GM21528 (cell line): ENCODE measurements around the gene ABCA12.

Experiments used
- ATAC-seq: cut with Tn5 transposase; IDR thresholded peaks from one replicate; pipeline ENCODE4 v1.9.1; 2021; ENCODE audit warnings: mild to moderate bottlenecking, moderate library complexity; ENCODE audit not compliant: unreplicated experiment, low FRiP score

ABCA12 gene

GRCh38 chr2:214995409-214995808, 143.0 kb downstream of the ABCA12 start:
- ATAC-seq = peak; percentile 49

- no peak for ATAC-seq
Measured at GRCh38 chr2:214992911-214993310, 145.5 kb downstream of the ABCA12 start.

GRCh38 chr2:214989187-214989586, 149.2 kb downstream of the ABCA12 start:
- ATAC-seq = no peak

- no peak for ATAC-seq
Measured at GRCh38 chr2:214987261-214987660, 151.2 kb downstream of the ABCA12 start.

GRCh38 chr2:214985619-214986018, 152.8 kb downstream of the ABCA12 start:
- no peak for ATAC-seq

GRCh38 chr2:214966420-214966819, 172.0 kb downstream of the ABCA12 start:
- ATAC-seq = no peak

- ATAC-seq = no peak
Measured at GRCh38 chr2:214960677-214961076, 177.7 kb downstream of the ABCA12 start.

GRCh38 chr2:214946949-214947348, 191.5 kb downstream of the ABCA12 start:
- ATAC-seq = no peak

GRCh38 chr2:214934006-214934405, 204.4 kb downstream of the ABCA12 start:
- ATAC-seq = no peak

GRCh38 chr2:214904634-214905033, 233.8 kb downstream of the ABCA12 start:
- no peak for ATAC-seq

GRCh38 chr2:214904176-214904575, 234.2 kb downstream of the ABCA12 start:
- ATAC-seq = no peak

- ATAC-seq = no peak
Measured at GRCh38 chr2:214902286-214902685, 236.1 kb downstream of the ABCA12 start.

GRCh38 chr2:214899751-214900150, 238.7 kb downstream of the ABCA12 start:
- ATAC-seq = no peak

GRCh38 chr2:214896274-214896673, 242.2 kb downstream of the ABCA12 start:
- no peak for ATAC-seq

- no peak for ATAC-seq
Measured at GRCh38 chr2:214895469-214895868, 243.0 kb downstream of the ABCA12 start.

GRCh38 chr2:214889301-214889700, 249.1 kb downstream of the ABCA12 start:
- no peak for ATAC-seq

- ATAC-seq = no peak
Measured at GRCh38 chr2:214881647-214882202, 256.7 kb downstream of the ABCA12 start.
